Activated gamma-delta T cell treated with anti-CD3 and anti-CD28 coated beads, Interleukin-2, amount 50 U/mL, for 16 hours (primary cell): Measurements from ENCODE around the gene RAB9A.
"Not testable (repeated sequence)": the region's sequence is repeated elsewhere in the genome, so short reads cannot be mapped to it uniquely, and the experiment has no call there.

Experiments used
- DNase-seq: peaks from one replicate; pipeline ENCODE4 v3.0.0-alpha.2; 2020; ENCODE audit warnings: low read depth

Gene RAB9A

DNA sequence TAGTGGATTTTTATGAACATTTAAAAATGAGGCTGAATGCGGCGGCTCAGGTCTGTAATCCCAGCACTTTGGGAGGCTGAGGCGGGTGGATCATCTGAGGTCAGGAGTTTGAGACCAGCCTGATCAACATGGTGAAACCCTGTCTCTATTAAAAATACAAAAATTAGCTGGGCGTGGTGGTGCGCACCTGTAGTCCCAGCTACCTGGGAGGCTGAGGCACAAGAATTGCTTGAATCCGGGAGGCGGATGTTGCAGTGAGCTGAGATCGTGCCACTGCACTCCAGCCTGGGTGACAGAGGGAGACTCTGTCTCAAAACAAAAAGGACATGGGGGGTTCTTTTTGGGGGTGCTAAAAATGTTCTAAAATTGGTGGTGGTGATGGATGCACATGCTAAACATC is 19.2 kb upstream of the RAB9A start:
- not testable (repeated sequence) for DNase-seq

DNA sequence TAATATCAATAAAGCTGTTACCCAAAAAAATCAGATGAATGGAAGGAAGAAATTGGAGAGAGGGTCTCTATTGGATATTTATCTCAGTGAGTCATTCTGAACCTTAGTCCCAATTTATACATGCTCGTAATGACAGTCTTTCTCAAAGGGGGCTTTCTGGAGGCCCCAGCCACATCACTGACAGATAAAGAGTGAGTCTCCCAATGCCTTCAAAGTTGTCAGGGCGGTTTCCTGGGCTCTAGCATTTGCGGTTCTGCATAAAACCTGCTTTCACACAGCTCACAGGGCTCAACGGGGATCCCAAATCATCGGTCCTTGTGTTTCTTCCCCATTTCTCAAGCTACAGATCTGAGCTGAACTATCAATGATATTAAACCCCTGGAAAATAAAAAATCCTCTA is 18.7 kb upstream of the RAB9A start:
- DNase-seq = no peak

DNA sequence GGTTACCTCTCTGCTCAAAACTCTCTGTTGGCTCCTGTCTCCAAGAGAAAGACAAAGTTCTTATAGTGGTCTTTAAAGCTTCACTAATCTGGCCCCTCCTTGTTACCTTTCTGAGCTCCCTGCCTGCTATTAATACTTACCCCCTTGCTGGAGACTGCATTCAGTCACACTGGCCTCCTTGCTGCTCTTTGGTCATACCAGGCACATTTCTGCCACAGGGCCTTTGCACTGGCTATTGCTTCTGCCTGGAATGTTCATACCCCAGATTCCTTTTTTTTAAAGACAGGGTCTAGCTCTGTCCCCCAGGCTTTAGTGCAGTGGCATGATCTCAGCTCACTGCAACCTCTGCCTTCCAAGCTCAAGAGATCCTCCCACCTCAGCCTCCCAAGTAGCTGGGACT is 15.9 kb upstream of the RAB9A start:
- no peak for DNase-seq

DNA sequence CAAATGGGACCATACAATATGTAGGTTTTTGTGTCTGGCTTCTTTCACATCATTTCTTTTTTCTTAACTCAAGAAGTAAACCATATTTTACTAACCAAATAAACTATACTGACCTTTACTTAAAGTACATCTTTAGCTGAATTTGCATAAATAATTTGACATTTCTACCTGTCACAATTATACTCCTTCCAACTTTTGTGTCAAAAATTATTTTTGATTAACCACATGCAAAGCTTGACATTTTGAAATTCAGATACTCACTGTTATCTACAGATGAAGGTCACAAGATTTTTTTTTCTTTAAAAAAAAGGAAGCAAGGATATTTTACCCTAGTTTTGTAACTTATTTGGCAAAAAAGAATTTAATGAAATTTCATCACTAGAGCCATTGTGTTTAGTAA is 12.0 kb upstream of the RAB9A start:
- DNase-seq = no peak

DNA sequence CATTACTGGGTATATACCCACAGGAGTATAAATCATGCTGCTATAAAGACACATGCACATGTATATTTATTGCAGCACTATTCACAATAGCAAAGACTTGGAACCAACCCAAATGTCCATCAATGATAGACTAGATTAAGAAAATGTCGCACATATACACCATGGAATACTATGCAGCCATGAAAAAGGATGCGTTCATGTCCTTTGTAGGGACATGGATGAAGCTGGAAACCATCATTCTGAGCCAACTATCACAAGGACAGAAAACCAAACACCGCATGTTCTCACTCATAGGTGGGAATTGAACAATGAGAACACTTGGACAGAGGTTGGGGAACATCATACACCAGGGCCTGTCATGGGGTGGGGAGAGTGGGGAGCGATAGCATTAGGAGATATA is 9.2 kb upstream of the RAB9A start:
- not testable (repeated sequence) for DNase-seq

DNA sequence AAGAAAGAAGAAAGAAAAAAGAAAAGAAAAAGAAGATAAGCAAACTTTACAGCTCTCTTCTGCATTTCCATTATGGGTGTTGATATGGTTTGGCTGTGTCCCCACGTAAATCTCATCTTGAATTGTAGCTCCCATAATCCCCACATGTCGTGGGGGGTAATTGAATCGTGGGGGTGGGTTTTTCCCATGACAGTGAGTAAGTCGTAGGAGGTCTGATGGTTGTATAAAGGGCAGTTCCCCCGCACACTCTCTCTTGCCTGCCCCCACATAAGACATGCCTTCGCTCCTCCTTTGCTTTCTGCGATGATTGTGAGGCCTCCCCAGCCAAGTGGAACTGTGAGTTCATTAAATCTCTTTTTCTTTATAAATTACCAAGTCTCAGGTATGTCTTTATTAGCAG is 7.3 kb upstream of the RAB9A start:
- DNase-seq = no peak

DNA sequence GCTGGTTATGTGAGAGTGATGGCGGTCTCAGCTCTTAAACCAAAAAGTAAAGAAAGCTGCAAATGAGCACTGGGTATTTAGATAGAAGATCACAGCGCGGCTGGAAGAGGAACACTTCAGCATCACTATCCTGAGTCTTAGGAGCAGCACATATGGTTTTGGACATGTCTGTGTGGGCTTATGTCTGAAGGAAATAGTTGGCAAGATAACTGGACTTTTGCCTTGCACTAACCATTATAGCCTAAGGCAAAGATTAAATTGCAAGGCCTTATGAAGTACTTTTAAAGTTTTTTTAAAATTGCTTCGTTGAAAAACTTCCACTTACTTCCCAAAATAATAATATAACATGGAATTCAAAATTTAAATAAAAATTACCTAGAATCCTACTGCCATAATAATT is 4.6 kb upstream of the RAB9A start:
- DNase-seq = no peak

DNA sequence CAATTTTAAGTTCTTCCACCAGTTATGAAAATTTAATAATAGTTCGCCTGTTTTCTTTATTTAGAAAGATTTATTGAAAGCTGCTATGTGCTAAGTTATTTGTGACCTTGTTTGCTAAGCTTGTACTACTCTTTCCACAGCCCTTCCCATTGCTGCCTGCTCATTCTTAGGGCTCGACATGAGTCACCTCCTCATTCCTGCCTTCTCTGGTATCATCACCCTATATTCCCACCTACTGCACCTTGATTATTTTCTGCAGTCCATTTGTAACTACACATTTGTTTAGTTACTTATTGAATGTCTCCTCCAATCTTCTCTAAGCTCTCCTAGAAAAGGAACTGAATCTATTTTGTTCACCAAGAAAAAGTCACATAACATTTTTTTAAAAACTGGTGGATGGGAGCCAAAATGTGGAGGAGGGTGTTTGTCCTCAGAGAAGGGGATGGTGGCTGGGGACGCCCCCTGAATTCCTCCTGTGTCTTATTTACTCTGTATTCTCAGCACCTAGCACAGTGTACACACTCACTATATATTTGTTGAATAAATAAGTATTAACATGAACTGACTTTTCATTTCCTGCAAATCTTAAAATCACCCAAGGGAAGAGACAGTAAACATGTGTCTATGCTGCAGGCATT is 3.7 kb upstream of the RAB9A start:
- DNase-seq = no peak

DNA sequence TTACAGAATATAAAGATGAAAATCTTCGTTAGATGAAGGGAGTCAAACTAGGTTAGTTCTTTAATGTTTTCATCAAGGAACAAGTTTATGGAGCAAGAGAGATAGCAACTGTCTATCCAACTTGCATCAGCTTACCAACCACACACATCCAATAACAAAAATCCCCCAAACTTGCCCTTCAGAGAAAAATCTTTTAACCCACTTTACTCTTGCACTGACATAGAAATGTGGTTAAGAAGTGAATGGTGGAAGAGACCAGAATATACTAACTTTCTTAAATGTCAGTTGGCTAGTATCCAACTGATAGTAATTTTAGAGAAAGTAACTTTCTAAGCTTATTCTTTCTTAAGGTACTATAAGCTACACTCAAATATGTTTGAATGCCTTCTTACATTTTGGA is 1.7 kb upstream of the RAB9A start:
- DNase-seq = no peak

DNA sequence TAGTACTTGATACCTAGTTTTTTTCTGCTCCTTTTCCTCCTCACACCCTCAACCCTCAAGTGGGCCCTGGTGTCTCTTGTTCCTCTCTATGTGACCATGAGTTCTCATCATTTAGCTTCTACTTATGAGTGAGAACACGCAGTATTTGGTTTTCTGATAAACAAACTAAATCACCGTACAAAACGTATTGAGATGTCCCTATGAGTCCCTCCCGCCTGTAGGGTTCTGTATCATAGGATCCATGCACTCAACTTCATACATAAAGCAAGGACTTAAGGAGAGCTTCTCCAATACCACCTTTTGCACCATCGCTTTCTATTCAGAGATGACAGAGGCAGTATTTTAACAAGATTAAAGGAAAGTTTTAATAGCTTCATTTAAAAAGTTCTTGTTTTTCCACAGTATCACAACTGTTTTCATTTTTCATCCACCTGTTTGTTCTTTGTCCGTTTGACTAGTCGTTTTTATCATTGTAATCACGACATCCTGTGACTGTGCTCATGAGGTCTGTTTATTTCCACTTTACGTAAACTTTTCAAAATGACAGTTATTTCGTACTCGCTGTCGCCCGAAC is 457 bp upstream of the RAB9A start:
- DNase-seq = no peak

DNA sequence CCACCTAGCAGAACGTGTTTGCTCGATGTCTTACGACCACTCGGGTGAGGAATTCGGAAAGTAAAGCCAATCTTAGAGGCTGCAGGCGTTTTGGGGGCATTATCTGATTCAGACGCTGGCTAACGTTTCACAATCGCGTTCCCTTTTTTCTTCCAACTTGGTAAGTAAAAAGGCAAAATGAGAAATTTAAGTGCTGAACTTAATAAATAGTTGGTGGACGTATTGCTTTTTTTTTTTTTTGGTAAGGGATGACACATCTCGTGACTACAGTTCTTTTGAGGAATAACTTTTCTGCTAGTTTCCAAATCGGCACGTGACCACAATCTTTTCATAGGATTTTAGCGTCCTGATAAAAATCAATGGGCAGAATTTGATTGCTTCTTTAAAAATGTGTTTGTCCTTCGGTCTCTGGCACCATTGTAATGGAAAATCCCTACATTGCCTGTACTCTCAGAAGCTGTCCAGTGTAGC is 848 bp downstream of the RAB9A start:
- DNase-seq = no peak

DNA sequence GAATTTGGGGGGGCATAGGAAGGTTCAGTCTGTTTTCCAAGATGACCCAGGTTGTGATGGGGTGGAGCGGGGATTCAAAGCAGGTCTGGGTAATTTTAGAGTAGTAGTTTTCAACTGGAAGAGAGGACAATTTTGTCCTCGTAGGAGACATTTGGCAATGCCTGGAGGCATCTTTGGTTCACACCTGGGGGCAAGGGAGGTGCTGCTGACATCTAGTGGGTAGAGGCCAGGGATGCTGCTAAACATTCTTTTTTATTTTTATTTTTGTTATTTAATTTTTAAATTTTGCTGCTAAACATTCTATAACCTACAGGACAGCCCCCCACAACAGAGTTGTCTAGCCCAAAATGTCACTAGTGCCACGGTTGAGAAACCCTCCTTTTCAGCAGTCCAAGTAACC is 1.9 kb downstream of the RAB9A start:
- no peak for DNase-seq

DNA sequence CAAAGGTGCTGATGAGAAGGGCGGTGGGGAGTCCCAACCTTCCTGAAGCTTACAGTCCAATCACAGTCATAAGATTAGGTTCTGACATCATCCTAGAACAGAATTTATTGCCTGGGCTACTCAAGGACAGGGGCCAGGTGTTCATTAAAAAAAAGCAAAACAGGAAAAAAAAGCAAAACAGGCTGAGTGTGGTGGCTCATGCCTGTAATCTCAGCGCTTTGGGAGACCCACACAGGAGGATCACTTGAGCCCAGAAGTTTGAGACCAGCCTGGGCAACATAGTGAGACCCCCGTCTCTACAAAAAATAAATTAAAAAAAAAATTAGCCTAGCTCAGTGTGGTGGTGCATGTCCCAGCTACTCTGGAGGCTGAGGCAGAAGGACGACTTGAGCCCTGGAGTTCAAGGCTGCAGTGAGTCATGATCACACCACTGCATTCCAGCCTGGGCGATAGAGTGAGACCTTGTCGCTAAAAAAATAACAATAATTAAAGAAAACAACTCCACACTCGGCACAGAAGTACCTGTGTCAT is 3.0 kb downstream of the RAB9A start:
- no peak for DNase-seq

DNA sequence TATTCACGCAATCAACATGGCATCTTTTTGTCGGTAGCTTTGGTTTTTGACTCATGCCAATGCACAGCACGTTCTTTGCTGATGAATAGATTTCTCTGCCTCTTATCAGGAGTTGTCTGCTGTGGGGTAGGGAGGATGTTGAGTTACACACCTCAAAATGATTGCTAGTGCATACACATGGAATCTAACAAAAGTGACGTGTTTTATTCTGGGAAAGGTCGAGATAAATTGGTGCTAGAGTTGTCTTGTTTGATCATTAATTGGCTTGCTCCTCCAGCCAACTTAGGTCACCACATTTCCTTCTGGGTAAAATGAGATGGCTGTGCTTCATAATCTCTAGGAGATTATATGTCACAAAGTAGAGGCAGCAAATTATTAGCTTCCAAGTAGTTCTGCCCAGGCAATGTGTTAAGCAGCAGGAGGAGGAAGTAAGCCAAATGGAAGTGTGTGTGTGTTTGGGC is 3.9 kb downstream of the RAB9A start:
- no peak for DNase-seq

DNA sequence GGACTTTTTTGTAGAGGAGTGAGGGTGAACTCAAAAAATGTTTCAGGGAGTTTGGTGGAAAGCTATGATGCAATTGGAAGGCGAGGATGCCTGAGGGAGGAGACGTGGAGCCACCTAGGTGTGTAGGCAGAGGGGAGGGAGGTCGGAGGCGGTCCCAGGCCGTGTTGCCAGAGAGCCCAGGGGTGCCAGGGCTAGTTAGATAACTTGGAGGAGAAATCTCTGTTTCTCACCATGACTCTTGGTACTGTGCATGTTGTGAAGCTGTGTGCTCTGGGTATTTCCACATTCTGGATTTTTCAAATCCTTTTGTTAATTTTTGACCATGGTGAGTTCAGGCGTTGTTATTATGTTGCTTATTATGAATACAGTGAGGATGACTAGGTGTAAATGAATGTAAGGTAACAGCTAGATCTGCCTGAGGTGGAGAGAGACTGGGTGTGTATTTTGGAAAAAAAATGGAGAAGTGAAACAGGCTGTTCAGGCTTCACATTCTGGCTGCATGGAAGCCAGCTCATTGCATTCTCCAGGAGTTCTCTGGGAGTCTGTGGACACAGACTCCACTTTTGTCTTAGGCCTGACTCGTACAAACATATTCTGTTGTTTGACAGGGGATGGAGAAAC is 4.5 kb downstream of the RAB9A start:
- DNase-seq = no peak

DNA sequence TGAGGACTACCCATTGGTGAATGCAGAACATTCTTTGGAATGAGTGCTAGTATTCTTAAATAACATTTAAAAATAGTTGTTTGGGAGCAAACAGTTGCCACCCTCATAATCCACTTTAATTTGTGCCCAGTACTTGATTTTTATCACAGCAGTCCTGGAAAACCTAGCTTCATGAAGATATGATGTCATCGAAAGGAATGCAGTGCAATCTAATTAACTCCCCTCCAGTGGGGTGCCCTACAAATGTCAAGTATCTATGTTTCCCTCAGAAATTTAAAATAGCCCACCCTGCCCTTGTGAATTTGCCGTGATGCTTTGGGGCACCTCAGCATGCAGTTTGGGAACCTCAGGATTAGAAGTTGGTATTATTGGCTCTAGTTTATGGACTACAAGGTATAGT is 5.4 kb downstream of the RAB9A start:
- no peak for DNase-seq

DNA sequence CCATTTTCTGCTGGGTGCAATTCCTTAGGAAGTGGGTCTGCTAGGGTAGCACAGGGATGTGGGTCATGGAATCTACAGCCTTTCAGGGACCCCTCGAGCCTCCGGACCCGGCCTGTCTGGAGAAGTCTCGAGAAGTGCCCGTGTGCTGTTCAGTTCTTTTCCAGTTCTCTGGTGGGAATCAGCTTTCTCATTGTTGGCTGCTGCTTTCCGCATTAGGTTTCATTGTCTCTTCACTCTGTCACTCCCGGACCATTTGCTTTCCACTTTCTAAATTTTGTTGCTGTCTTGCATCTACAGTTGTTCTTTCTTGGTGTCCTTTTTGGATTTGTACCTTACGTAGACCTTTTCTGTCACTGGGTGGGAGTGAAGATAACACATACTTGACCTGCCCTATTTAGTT is 6.1 kb downstream of the RAB9A start:
- DNase-seq = no peak

DNA sequence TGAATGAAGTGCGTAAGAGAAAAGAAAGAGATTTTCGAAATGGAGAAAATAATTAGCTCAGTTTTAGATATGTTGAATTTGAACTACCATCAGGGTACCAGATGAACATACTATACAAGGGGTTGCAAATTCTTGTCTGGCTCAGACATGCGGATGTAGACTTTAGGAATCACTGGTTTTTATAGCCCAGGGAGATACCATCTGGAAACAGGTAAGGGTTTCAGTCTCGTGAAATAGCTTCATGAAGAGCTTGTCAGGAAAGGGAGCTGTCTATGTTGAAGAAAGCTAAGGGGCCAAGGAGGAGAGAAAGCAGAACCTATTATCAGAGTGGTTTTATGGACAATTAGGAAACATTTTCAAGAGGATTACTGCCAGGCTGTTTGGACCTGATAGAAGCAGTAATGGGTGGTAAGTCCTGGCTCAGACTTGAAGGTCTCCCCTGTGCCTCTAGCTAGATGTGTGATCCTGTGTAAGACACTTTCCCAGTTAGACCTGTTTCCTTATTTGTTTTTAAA is 6.7 kb downstream of the RAB9A start:
- no peak for DNase-seq

DNA sequence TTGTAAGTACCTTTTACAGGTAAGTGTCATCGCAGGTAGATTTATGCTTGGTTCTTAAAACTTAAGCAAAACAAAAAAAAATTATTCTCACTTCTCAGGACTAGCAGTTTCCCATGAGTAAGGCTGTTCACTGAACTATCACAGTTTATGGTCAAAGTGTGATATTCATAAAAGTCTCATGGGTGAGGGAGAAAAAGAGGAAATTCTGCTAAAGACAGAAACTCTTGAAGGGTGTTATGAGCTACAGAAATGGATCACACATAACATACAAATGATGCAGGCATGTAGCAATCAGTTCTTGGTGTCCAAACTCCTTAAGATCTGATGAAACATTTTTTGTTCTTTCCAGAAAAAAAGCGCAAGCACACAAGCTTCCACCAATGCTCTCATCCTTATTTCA is 8.5 kb downstream of the RAB9A start:
- no peak for DNase-seq

DNA sequence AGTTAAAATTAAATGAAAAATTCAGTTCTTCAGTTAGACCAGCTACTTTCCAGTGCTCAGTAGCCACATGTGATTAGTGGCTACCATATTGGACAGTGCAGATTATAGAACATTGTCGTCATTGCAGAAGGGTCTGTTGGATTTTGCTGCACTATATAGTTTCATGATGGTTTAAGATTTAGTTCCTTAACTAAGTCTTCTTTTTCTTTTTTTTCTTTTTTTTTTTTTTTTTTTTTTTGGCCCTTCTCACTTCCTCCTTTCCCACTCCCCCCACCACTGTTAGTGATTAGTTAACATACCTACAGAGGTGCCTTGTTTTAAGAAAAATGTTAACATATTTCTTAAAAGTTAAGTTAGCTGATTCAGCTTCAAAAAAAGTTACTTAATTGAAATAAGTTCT is 9.0 kb downstream of the RAB9A start:
- no peak for DNase-seq

DNA sequence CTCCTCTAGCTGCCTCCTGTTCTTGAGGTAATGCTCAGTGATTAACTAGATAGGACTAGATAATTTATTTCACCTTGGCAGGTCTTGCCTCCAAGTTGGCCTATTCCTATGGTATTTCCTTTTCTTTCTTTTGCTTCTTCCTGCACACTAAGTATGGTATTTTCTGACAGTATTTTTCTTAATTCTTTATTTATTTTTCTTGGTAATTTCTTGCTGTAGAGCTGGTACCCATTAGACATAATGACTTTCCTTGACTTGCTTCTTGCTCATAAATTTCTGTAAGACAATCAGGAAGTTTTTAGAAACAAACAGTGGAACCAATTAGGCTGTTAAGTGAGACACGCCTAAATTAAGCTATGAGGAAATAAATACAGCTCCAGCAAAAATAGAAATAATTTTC is 9.5 kb downstream of the RAB9A start:
- no peak for DNase-seq

DNA sequence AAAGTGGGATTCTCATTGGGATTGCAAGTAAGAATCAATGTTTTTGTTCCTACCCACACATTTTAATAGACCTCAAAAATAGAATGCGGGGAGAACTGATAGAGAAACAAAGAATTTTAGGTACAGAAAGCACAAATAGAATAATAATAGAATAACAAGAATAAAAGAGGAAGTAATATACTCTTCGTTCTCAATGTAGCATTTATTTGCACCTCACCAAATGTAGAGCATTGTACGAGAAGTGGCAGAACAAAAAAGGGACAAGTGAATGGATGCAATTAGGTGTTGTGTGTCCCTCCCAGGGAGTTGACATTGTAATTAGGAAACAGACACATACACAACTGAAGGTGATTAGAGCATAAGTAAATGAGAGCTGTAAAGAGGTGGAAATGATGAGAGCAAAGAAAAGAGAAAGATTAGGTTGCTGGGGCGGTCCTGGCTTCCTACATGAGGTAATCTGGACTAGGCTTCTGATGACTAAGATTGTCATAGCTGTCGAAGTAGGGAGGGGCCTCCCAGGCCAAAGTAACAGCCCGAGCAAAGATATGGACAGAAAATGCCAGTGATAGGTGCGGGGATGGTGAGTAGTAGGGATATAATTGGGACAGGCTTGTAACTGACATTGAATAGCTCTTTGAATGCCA is 10.4 kb downstream of the RAB9A start:
- DNase-seq = no peak

DNA sequence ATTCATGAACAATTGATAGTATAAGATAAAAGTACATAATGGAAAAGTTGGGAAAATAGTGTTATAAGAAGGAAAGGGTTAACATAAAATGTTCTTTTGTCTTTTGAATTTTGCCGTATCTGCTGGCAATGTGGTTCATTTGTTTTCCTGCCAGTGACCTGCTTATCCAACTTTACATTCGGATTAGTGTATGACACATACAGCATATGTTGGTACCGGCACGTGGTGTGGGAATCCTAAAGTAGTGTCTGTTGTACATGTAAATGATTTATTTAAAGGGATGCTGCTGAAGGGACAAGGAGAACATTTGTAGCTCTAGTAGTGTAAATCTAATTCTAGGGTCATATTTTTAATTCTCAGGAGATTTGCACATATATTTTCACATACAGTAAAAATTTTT is 11.5 kb downstream of the RAB9A start:
- no peak for DNase-seq
